HG02588 (cell line): ENCODE measurements around the gene TAOK3.

Source experiments
- ATAC-seq: cut with Tn5 transposase; IDR thresholded peaks from one replicate; pipeline ENCODE4 v1.9.1; 2021; ENCODE audit warnings: mild to moderate bottlenecking, moderate library complexity; ENCODE audit not compliant: unreplicated experiment

Gene TAOK3

GRCh38 chr12:118219772-118220171, 152.9 kb downstream of the TAOK3 start:
- ATAC-seq, result no peak

GRCh38 chr12:118219106-118219505, 153.6 kb downstream of the TAOK3 start:
- ATAC-seq, result no peak

- no peak for ATAC-seq
Measured at GRCh38 chr12:118213452-118213851, 159.3 kb downstream of the TAOK3 start.

- no peak for ATAC-seq
Measured at GRCh38 chr12:118212606-118213005, 160.1 kb downstream of the TAOK3 start.

GRCh38 chr12:118206107-118206412, 166.6 kb downstream of the TAOK3 start:
- ATAC-seq, result peak; percentile 21

- no peak for ATAC-seq
Measured at GRCh38 chr12:118193958-118194357, 178.7 kb downstream of the TAOK3 start.

- ATAC-seq, result no peak
Measured at GRCh38 chr12:118193477-118193876, 179.2 kb downstream of the TAOK3 start.

- ATAC-seq, result no peak
Measured at GRCh38 chr12:118190266-118190665, 182.4 kb downstream of the TAOK3 start.

- no peak for ATAC-seq
Measured at GRCh38 chr12:118189741-118190191, 182.9 kb downstream of the TAOK3 start.

- no peak for ATAC-seq
Measured at GRCh38 chr12:118188690-118189371, 183.9 kb downstream of the TAOK3 start.

- ATAC-seq, result no peak
Measured at GRCh38 chr12:118187751-118188435, 184.8 kb downstream of the TAOK3 start.

- ATAC-seq, result no peak
Measured at GRCh38 chr12:118185602-118186397, 186.9 kb downstream of the TAOK3 start.

GRCh38 chr12:118183711-118184110, 189.0 kb downstream of the TAOK3 start:
- ATAC-seq, result no peak

- no peak for ATAC-seq
Measured at GRCh38 chr12:118183155-118183554, 189.6 kb downstream of the TAOK3 start.

GRCh38 chr12:118175823-118176447, 196.8 kb downstream of the TAOK3 start:
- ATAC-seq, result no peak

GRCh38 chr12:118166946-118167345, 205.8 kb downstream of the TAOK3 start:
- peak; percentile 98 for ATAC-seq

- no peak for ATAC-seq
Measured at GRCh38 chr12:118164798-118165486, 207.8 kb downstream of the TAOK3 start.

GRCh38 chr12:118160536-118160935, 212.2 kb downstream of the TAOK3 start:
- ATAC-seq, result no peak

GRCh38 chr12:118151755-118152154, 221.0 kb downstream of the TAOK3 start:
- no peak for ATAC-seq

- no peak for ATAC-seq
Measured at GRCh38 chr12:118150625-118151024, 222.1 kb downstream of the TAOK3 start.

GRCh38 chr12:118148287-118148686, 224.4 kb downstream of the TAOK3 start:
- ATAC-seq, result no peak
